GM19099 (cell line): Measurements from ENCODE around the gene TMEM59L.

Experiments
- POLR2A ChIP-seq: IDR thresholded peaks from 3 replicates; pipeline ENCODE4 v1.6.1; 2011; ENCODE audit warnings: low read depth; ENCODE audit not compliant: insufficient read length; ENCODE audit errors: extremely low read depth

TMEM59L gene

DNA sequence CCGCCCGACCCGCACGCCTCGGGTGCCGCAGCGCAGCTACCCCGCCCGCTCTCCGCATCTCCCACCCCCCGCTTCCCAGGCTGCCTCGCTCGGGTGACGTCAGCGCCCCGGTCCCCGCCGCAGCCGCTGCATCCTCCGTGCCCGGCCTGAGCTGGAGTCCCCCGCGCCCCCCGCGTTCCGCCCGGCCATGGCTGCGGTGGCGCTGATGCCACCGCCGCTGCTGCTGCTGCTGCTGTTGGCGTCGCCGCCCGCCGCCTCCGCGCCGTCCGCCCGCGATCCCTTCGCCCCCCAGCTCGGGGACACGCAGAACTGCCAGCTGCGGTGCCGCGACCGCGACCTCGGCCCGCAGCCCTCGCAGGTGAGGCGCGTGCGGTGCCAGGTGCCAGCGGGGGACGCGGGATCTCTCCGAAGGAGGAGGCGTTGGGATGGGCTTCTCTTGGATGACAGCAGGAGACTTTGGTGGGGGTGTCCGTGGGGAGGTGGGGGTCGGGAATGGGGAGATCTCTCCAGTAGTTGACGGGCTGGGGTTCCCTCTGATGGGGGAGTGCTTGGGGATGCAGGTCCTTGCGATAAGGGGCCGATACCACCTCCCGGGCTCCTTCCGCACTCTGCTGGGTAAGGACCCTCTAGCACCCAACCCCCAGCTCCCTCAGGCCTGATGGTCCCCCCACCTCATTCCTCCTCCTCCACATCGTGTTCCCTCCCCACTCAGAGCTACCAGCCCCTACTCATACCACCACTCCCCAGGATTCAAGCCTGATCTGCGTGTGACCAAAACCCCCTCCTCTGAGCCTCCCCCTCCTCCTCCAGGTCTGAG, at the start of gene TMEM59L:
Gene TMEM59L, plus strand, starts transcription at position 99 of the 817 bp plus-strand sequence. Its CDS starts 89 bp downstream, at position 188.
- no peak for TF ChIP-seq POLR2A

DNA sequence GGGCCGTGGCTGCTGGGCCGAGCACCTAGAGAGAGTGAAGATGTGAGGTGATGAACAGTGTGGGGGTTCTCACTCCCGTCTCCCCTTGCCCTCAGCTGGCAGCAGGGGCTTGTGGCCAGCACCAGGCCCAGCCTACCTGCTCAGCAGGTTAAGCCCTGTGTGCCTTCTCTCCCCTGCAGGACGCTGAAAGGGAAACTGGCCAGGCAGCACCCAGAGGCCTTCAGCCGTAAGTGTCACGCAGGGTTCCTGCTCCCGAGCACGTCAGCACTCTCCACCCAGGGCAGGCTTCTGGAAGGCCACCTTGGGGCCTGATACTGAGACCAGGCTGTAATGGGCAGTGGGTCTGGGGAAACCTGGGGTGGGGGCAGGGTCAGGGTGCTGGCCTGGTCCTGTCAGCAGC, 45.7 kb upstream of the TMEM59L start:
- TF ChIP-seq POLR2A = no peak

DNA sequence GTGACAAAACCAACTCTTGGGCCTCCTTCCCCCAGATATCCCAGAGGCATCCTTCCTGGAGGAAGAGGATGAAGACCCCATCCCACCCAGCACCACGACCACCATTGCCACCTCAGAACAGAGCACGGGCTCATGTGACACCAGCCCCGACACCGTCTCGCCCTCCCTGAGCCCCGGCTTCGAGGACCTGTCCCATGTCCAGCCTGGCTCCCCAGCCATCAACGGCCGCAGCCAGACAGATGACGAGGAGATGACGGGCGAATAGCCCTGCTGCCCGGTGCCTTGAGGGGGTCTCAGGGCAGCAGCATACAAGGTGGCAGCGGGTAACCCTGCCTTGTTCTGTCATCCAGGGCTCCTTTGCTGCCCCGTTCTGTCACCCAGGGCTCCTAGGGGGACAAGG, 44.3 kb upstream of the TMEM59L start:
- TF ChIP-seq POLR2A = no peak

DNA sequence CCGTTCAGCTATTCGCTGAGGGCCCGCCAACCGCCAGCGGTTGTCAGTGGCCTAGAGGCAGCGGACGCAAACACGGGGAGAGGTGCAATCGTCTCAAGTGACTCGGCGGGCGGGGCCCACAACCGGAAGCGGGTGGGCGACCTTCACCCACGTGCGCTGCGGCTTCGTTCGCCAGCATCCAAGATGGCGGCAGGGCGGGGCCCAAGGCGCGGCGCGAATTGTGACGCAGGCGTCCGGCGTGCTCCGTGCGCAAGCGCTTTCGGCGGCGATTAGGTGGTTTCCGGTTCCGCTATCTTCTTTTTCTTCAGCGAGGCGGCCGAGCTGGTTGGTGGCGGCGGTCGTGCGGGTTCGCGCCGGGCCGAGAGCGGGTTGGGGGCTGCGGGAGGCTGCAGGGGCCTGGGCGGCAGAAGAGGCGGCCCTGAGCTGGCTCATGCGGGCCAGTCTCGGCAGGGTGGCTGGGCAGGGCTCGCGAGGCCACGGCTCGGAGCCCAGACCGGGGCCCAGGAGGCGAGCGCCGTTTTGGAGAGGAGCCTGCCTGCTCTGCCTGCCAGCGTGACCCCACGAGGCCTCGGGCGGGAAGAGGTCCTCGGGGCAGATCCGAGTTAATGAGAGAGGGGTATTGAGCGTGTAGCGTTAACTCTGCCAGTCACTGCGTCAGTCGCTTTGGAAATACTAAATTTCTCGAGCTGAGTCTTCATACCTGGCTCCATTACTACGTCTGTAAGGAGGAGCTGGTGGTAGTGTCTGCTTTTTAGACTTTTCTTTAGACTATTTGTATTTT, 40.9 kb upstream of the TMEM59L start, which contains the start of gene UBA52:
Gene UBA52, plus strand, starts transcription at position 294 of the 781 bp plus-strand sequence. CDS start 1,444 bp downstream, outside the sequence.
- TF ChIP-seq POLR2A = peak; percentile 97

DNA sequence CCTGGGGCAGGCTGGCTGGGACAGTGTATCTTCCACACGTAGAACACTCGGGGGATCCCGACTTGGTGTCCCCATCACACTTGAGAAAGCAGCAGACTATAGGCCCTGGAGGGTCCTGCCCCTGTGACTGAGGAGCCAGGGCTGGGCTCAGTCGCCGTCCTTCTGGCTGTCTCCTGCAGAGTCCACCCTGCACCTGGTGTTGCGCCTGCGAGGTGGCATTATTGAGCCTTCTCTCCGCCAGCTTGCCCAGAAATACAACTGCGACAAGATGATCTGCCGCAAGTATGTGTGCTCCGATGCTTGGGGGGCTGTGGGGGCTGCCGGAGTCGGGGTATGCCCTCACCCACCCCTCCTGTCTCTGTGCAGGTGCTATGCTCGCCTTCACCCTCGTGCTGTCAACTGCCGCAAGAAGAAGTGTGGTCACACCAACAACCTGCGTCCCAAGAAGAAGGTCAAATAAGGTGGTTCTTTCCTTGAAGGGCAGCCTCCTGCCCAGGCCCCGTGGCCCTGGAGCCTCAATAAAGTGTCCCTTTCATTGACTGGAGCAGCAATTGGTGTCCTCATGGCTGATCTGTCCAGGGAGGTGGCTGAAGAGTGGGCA, 37.9 kb upstream of the TMEM59L start:
- no peak for TF ChIP-seq POLR2A

DNA sequence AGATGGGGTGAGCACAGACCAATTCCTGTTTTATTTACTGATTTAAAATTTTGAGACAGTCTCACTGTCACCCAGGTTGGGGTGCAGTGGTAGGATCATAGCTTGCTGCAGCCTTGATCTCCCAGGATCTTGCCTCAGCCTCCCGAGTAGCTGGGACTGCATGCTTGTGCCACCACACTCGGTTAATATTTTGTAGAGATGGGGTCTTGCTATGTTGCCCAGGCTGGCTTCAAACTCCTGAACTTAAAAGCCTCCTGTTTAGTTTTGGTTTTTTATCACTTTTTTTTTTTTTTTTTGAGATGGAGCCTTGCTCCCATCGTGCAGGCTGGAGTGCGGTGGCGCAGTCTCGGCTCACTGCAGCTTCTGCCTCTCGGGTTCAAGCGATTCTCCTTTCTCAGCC, 36.3 kb upstream of the TMEM59L start:
- no peak for TF ChIP-seq POLR2A

DNA sequence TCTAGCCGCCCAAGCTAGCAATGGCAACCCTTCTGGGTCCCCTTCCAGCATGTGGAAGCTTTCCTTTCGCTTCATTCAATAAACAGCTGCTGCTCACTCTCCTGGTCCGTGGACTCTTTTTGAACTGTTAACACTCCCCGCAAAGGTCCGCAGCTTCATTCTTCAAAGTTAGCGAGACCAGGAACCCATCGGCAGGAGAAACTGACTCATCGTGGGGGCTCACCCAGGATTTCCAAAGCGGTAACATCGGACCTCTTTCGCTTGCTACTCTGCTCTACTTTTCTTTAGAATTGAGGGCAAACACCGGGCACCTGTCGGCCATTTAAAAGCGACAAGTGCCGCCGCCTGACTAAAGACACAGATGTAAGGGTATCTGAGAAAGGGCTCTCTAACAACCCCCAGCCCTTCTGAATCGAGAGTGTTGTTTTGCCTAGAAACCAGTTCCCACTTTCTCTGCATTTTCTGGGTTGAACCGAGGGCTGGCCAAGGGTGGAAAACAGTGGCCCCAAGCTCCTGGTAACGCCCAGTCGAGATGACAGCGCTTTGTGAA, 35.2 kb upstream of the TMEM59L start:
- no peak for TF ChIP-seq POLR2A

DNA sequence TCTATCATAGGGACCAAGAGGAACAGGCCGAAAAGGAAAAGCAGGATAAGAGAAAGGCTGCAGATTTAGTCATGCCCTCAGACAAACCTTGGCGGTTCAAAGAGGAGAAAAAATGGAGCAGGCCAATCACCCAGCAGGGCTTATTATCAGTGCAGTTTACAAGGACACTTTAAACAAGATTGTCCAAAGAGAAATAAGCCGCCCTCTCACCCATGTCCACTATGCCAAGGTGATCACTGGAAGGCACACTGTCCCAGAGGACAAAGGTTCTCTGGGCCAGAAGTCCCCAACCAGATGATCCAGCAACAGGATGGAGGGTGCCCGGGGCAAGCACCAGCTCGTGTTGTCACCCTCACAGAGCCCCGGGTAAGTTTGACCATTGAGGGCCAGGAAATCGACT, 32.4 kb upstream of the TMEM59L start:
- TF ChIP-seq POLR2A = no peak

DNA sequence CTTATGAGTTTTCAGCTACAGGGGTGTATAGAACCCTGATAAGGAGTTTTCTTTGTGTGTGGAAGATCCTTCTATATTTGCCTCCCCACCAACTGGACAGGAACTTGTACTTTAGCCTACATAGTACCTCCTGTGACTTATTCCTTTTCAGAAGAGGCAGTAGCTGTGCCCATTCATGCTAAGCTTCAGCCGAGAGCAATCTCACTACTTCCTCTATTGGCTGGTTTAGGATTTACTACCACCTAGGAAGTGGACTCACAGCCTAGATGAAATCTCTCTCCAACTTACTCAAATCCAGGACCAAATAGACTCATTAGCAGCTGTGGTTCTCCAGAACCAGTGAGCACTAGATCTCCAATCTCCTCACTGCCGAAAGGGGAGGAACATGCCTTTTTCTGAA, 26.4 kb upstream of the TMEM59L start:
- no peak for TF ChIP-seq POLR2A

DNA sequence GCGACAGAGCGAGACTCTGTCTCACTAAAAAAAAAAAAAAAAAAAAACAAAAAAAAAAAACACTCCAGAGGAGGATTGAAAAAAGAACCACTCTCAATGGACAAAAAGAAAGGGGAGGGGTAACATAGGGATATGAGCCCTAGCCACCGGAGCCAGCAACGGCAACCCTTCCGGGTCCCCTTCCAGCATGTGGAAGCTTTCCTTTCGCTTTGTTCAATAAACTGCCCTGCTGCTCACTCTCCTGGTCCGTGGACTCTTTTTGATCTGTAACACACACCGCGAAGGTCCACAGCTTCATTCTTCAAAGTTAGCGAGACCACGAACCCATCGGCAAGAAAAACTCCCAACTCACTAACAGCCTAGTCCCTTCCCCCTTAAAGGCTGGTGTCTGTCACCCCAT, 25.1 kb upstream of the TMEM59L start:
- no peak for TF ChIP-seq POLR2A

DNA sequence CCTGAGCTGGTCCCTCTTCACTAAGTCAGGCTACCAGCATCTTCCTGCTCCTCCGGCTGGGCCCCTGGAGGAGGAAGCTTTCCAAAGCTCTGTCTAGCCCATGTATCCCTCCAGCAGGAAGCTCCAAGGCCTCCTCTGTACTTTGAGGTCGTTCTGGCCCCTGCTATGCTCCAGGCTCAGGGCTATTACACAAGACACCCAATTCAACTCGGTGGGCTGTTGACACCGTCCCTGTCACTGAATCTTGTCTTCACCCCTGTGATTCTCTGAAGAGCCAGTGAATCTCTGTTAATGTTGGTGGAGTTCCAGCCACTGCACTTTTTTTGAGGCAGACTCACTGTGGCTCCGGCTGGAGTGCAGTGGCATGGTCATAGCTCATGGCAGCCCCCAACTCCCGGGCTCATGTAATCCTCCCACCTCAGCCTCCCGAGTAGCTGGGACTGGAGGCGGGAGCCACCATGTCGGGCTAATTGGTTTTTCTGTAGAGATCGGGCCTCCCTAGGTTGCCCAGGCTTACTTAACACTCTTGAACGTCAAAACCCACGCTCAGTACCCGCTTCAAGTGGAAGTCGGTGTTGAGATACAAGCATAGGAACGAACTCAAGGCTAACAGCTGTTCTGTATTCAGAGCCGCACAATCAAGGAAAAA, 24.6 kb upstream of the TMEM59L start:
- no peak for TF ChIP-seq POLR2A

DNA sequence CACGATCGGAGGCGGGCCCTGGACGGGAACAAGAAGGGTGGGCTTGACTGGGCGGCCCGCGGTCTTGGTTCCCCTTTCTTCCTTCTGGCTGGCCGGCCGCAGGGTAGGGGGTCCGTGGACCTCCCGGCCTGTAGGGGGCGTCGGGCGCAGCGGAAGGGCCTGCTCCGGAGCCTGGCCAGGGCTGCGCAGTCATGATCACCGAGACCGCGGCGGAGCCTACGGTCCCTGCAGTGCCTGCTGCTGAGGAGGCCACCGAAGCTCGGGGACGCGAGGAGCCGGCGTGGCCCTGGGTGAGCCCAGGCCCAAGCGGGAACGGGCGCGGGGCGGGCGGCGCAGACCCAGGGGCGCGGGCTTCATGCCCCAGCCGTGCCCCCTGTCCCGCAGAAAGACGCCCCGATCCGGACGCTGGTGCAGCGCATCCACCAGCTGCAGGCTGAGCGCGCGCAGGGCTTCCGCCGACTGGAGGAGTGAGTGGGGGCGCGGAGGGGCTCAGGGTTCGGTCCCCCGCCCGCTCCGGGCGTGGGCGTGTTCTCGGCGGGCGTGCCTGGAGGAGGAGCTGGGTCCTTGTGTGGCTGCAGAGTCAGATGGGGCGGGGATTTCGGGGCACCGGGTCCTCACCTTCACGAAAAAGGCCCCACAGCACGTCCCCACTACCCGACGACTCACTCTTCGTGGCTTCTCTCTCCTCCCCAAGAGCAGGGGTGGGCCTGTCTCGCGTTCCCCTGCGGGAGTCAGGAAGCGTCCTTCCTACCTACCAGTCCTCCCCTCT, 23.9 kb upstream of the TMEM59L start, which contains the start of gene REX1BD:
Gene REX1BD, plus strand, starts transcription at position 188 of the 769 bp plus-strand sequence. Its CDS starts 4 bp downstream, at position 192.
- TF ChIP-seq POLR2A = peak; percentile 93

DNA sequence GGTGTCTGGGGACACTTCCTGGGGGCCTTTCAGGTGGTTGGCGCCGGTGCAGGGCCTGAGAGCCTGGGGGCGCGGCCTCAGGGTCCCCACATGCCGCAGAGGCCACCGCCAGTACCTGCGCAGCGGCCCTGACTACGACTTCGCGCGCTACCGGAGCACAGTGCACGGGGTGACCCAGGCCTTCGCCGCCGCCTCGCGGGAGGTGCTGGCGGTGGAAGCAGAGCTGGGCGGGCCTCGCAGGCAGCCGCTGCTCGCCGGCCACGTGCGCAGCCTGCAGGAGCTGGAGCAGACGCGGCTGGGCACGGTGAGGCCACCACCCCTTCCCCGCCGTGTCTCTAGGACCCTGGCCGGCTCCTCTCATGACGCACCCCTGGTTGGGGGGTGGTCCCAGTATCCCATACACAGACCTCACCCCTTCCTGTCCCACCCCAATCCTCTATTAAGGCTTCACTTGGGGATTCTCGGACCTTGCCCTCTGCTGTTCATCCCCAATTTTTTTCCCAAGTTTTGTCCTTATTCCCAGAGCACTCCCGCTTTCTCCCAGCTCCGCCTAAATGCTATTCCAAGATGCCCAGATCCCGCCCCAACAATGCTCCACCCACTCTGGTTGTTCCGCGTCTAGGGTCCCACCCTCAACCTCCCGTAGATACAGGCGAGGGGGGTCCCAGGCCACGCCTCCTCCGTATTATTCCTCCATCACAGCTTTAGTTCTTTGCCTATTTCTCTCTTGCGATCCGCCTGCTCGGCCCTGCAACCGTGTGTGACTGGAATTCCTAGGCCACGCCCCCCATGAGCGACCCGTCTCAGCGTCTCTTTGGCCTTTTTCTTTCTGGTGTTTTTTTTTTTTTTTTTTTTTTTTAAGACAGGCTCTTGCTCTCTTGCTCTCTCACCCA, 23.0 kb upstream of the TMEM59L start:
- no peak for TF ChIP-seq POLR2A
